ENCODE data around the gene RPN1.

DNA sequence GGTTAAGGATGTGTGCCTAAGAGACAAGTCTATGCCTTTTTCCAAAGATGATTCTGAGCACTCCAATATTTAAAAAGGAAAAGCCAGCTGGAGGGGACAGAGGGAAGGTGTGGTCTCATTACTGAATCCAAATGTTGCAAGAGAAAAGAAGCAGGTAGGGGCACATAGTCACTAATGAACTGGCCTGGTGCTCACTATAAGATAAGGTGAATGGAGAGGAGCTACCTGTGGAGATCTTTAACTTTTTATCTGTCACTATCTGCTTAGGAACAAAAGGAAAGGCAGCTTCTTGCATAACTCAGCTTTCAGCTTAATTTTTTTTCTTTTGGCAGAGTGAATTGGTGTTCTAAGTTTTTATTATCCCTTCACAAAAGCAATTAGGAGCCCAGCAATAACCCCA, 69.1 kb downstream of the RPN1 start:
- TF ChIP-seq, protein P1, sequence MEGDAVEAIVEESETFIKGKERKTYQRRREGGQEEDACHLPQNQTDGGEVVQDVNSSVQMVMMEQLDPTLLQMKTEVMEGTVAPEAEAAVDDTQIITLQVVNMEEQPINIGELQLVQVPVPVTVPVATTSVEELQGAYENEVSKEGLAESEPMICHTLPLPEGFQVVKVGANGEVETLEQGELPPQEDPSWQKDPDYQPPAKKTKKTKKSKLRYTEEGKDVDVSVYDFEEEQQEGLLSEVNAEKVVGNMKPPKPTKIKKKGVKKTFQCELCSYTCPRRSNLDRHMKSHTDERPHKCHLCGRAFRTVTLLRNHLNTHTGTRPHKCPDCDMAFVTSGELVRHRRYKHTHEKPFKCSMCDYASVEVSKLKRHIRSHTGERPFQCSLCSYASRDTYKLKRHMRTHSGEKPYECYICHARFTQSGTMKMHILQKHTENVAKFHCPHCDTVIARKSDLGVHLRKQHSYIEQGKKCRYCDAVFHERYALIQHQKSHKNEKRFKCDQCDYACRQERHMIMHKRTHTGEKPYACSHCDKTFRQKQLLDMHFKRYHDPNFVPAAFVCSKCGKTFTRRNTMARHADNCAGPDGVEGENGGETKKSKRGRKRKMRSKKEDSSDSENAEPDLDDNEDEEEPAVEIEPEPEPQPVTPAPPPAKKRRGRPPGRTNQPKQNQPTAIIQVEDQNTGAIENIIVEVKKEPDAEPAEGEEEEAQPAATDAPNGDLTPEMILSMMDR (IDR thresholded peaks at IDR 0.05) = no peak
- no peak for TF ChIP-seq POLR2A (IDR thresholded peaks at IDR 0.05)
